ENCODE measurements around the gene CFAP70. TPM values are rescaled to one million over a fixed set of nuclear protein-coding genes. Genes with fewer than 3 reads are reported as not detected.

Gene CFAP70
- total RNA-seq, 1 experiment from 2014 or later: 0.39 TPM

DNA sequence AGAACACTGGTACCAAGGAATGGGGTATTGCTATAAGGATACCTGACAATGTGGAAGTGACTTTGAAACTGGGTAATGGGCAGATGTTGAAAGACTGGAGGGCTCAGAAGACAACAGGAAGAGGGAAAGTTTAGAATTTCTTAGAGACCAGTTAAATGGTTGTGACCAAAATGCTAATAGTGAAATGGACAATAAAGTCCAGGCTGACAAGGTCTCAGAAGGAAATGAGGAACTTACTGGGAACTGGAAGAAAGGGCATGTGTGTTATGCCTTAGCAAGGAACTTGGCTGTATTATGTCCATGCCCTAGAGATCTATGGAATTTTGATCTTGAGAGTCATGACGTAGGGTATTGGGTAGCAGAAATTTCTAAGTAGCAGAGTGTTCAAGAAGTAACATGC lies 152.8 kb downstream of the CFAP70 start:
- H3K27me3 ChIP-seq (replicated peaks; ENCODE audit: control insufficient read depth, insufficient read depth, low read length): no peaks in the 10 kb centered on the region
- ChIA-PET CTCF (no interaction called here), POLR2A (no interaction called here)
- Mint-ChIP-seq H3K27me3 (ENCODE audit: insufficient read depth, unreplicated experiment) (no peaks in the 10 kb centered on the region), H3K4me3 (ENCODE audit: unreplicated experiment) (no peak overlapping the region), H3K36me3 (ENCODE audit: insufficient read depth, unreplicated experiment) (peaks cover 6% of the 10 kb centered on the region), H3K9me3 (ENCODE audit: unreplicated experiment) (peaks cover 19% of the 10 kb centered on the region), H3K4me1 (ENCODE audit: low read depth, unreplicated experiment) (peaks cover 9% of the 10 kb centered on the region), H3K27ac (ENCODE audit: unreplicated experiment) (no peak overlapping the region)
- H3K4me1 ChIP-seq: peaks cover 3% of the 10 kb centered on the region; the same call in 1 of the 2 replicates
- H3K4me3 ChIP-seq (ENCODE audit: low read depth, low read length): no peak overlapping the region
- intact Hi-C loops (cut with micrococcal nuclease; ENCODE audit: unreplicated experiment): no loop called here
- TF ChIP-seq, protein P1, sequence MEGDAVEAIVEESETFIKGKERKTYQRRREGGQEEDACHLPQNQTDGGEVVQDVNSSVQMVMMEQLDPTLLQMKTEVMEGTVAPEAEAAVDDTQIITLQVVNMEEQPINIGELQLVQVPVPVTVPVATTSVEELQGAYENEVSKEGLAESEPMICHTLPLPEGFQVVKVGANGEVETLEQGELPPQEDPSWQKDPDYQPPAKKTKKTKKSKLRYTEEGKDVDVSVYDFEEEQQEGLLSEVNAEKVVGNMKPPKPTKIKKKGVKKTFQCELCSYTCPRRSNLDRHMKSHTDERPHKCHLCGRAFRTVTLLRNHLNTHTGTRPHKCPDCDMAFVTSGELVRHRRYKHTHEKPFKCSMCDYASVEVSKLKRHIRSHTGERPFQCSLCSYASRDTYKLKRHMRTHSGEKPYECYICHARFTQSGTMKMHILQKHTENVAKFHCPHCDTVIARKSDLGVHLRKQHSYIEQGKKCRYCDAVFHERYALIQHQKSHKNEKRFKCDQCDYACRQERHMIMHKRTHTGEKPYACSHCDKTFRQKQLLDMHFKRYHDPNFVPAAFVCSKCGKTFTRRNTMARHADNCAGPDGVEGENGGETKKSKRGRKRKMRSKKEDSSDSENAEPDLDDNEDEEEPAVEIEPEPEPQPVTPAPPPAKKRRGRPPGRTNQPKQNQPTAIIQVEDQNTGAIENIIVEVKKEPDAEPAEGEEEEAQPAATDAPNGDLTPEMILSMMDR (IDR thresholded peaks at IDR 0.05; ENCODE audit: insufficient read depth in 1 of 2, low read depth in 1 of 2, low read length in 1 of 2, severe bottlenecking in 1 of 2, unreplicated experiment in 1 of 2): no peak
- peaks cover 13% of the 10 kb centered on the region for H3K9me3 ChIP-seq
- BruUV-seq (replicated peaks): no TSS peak
- no peaks in the 10 kb centered on the region; the same call in 1 of the 2 replicates for H3K36me3 ChIP-seq (ENCODE audit: control insufficient read depth, insufficient read depth, low read length)
- DNase-seq: no peak

DNA sequence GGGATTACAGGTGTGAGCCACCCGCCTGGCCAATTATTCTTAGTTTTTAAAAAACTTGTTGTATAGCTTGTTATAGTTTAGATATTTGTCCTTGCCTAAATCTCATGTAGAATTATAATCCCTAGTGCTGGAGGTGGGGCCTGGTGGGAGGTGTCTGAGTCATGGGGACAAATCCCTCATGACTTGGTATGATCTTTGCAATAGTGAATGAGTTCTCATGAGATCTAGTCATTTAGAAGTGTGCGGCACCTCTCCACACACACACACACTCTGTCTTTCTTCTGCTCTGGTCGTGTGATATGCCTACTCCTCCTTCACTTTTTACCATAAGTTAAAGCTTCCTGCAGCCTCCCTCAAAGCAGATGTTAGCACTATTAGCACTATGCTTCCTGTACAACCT lies 153.6 kb downstream of the CFAP70 start:
- Mint-ChIP-seq H3K4me1 (ENCODE audit: low read depth, unreplicated experiment) (peaks cover 9% of the 10 kb centered on the region), H3K4me3 (ENCODE audit: unreplicated experiment) (no peak overlapping the region), H3K9me3 (ENCODE audit: unreplicated experiment) (peaks cover 19% of the 10 kb centered on the region), H3K36me3 (ENCODE audit: insufficient read depth, unreplicated experiment) (peaks cover 6% of the 10 kb centered on the region), H3K27me3 (ENCODE audit: insufficient read depth, unreplicated experiment) (no peaks in the 10 kb centered on the region), H3K27ac (ENCODE audit: unreplicated experiment) (no peak overlapping the region)
- H3K4me1 ChIP-seq: peaks cover 2% of the 10 kb centered on the region; the same call in 1 of the 2 replicates
- CTCF ChIA-PET: no interaction called here
- no peaks in the 10 kb centered on the region; the same call in 1 of the 2 replicates for H3K36me3 ChIP-seq (ENCODE audit: control insufficient read depth, insufficient read depth, low read length)
- peaks cover 13% of the 10 kb centered on the region for H3K9me3 ChIP-seq
- no peak overlapping the region for H3K4me3 ChIP-seq (ENCODE audit: low read depth, low read length)
- TF ChIP-seq, protein P1 (IDR thresholded peaks at IDR 0.05; ENCODE audit: insufficient read depth in 1 of 2, low read depth in 1 of 2, low read length in 1 of 2, severe bottlenecking in 1 of 2, unreplicated experiment in 1 of 2): no peak
- no peaks in the 10 kb centered on the region for H3K27me3 ChIP-seq (replicated peaks; ENCODE audit: control insufficient read depth, insufficient read depth, low read length)
- DNase-seq: no peak
- intact Hi-C loops (cut with micrococcal nuclease; ENCODE audit: unreplicated experiment): no loop called here
- POLR2A ChIA-PET: no interaction called here
- BruUV-seq (replicated peaks): no TSS peak

Other genes starting within 250 kb of the CFAP70 start
- 6.5 and 7.1 TPM in 2 replicates for gene NUDT13, start 248.4 kb downstream of the CFAP70 start, total RNA-seq (2022)
- 51.8 and 52.6 TPM in 2 replicates for gene ECD, start 190.9 kb downstream of the CFAP70 start, total RNA-seq (2022)
- 13.2 and 14.1 TPM in 2 replicates for gene FAM149B1, start 190.7 kb downstream of the CFAP70 start, total RNA-seq (2022)
- gene DNAJC9, start 111.6 kb downstream of the CFAP70 start, total RNA-seq (2022): 64.4 and 65.2 TPM in 2 replicates
- 191 and 194 TPM in 2 replicates for gene MRPS16, start 106.2 kb downstream of the CFAP70 start, total RNA-seq (2022)
- 203 and 240 TPM in 2 replicates for gene ANXA7, start 55.2 kb upstream of the CFAP70 start, total RNA-seq (2022)
- 2.0 and 2.1 TPM in 2 replicates for gene MSS51, start 74.7 kb upstream of the CFAP70 start, total RNA-seq (2022)
- gene PPP3CB, start 137.2 kb upstream of the CFAP70 start, total RNA-seq (2022): 41.5 and 44.5 TPM in 2 replicates
- 43.5 and 45.8 TPM in 2 replicates for gene USP54, start 232.5 kb upstream of the CFAP70 start, total RNA-seq (2022)